ENCODE results near the gene TMEM201.

Gene TMEM201

GRCh38 chr1:9639227-9639626, 50.5 kb downstream of the TMEM201 start:
- no peak for DNase-seq (ENCODE audit: low read depth)
- H3K4me3 ChIP-seq (ENCODE audit: control insufficient read depth, low read depth, low read length): no peak overlapping the region
- TF ChIP-seq CTCF (IDR thresholded peaks at IDR 0.05; ENCODE audit: control insufficient read depth, insufficient read depth, low read depth, low read length, missing control alignments): no peak

GRCh38 chr1:9643351-9644256, 54.9 kb downstream of the TMEM201 start:
- H3K4me3 ChIP-seq (ENCODE audit: control insufficient read depth, low read depth, low read length): no peak overlapping the region
- DNase-seq (ENCODE audit: low read depth): no peak
- TF ChIP-seq CTCF (IDR thresholded peaks at IDR 0.05; ENCODE audit: control insufficient read depth, insufficient read depth, low read depth, low read length, missing control alignments): no peak

DNA sequence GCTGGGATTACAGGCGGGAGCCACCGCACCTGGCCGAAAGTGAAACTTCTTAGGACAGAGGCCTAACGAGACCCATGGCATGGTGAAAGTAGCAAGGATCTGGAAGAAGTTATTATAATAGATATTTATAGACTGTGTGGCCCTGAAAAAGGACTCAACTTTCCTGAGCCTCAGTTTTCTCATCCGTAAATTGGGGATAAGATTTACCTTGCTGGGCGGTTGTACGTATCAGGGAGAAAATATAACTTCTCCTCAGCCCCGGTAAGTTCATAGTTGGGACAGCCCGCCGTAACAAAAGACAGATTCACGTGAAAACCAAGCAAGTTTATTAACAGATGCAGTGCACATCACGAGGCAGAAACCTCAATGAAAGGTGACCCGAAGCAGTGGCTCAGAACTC, 57.3 kb downstream of the TMEM201 start:
- no peak for TF ChIP-seq CTCF (IDR thresholded peaks at IDR 0.05; ENCODE audit: control insufficient read depth, insufficient read depth, low read depth, low read length, missing control alignments)
- no peak overlapping the region for H3K4me3 ChIP-seq (ENCODE audit: control insufficient read depth, low read depth, low read length)
- DNase-seq (ENCODE audit: low read depth): no peak

DNA sequence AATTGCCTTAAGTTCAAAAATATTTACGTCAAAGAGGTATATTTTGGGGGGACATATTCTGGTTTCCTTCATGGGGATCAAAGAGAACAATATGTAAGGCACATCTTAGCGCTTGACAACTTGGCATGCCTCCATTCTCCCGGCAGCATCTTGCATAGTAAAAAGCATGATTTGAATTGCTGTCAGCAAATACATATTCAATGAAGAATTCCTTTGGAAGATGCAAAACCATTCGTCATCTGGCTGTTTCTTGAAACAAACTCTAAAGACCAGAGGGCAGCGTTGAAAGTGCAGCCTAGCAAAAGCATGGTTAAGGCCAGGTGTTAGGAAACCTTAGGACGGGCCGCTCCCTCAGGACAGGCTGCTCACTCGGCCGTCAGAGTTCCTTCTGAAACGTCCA, 59.5 kb downstream of the TMEM201 start:
- H3K4me3 ChIP-seq (ENCODE audit: control insufficient read depth, low read depth, low read length): no peak overlapping the region
- TF ChIP-seq CTCF (IDR thresholded peaks at IDR 0.05; ENCODE audit: control insufficient read depth, insufficient read depth, low read depth, low read length, missing control alignments): no peak
- no peak for DNase-seq (ENCODE audit: low read depth)

- H3K4me3 ChIP-seq (ENCODE audit: control insufficient read depth, low read depth, low read length): no peak overlapping the region
- DNase-seq (ENCODE audit: low read depth): no peak
- no peak for TF ChIP-seq CTCF (IDR thresholded peaks at IDR 0.05; ENCODE audit: control insufficient read depth, insufficient read depth, low read depth, low read length, missing control alignments)
These were observed 61.1 kb downstream of the TMEM201 start for GRCh38 chr1:9649769-9650168.

GRCh38 chr1:9651220-9651564, 62.5 kb downstream of the TMEM201 start:
- DNase-seq (ENCODE audit: low read depth): no peak
- H3K4me3 ChIP-seq (ENCODE audit: control insufficient read depth, low read depth, low read length): peak overlapping the region; percentile 31

More at GRCh38 chr1:9651220-9651564, 62.5 kb downstream of the TMEM201 start:
- no peak for TF ChIP-seq CTCF (IDR thresholded peaks at IDR 0.05; ENCODE audit: control insufficient read depth, insufficient read depth, low read depth, low read length, missing control alignments)
